GM23338 (cell line): ENCODE results near the gene TMEM123. TPM values are rescaled to one million over a fixed set of nuclear protein-coding genes. Genes with fewer than 3 reads are reported as not detected.

ENCODE experiments used
- ATAC-seq: fragments of 200-7000 bp; cut with Tn5 transposase; 3 replicates; pipeline ENCODE4 v1.9.1; 2020
- DNase-seq: peaks from one replicate; pipeline ENCODE4 v3.0.0-alpha.2; 2015; ENCODE audit warnings: low spot score
- H2AFZ ChIP-seq: fragments of 200-600 bp; sonication (generic); 2 replicates; pipeline ENCODE4 v1.8.0; 2016; ENCODE audit warnings: antibody characterized with exemption, mild to moderate bottlenecking, moderate library complexity
- H3F3A ChIP-seq: fragments of 200-600 bp; sonication (generic); replicated peaks from 2 replicates; pipeline ENCODE4 v1.8.0; 2017; ENCODE audit warnings: antibody characterized with exemption, mixed run types, low read depth
- H3K27ac ChIP-seq: fragments of 200-600 bp; sonication (generic); 2 replicates; pipeline ENCODE4 v1.6.1; 2016; ENCODE audit warnings: low read depth
- H3K27me3 ChIP-seq: fragments of 200-600 bp; sonication (generic); 2 replicates; pipeline ENCODE4 v1.8.0; 2016; ENCODE audit warnings: mild to moderate bottlenecking, mixed run types, moderate library complexity; ENCODE audit not compliant: insufficient read depth
- H3K36me3 ChIP-seq: fragments of 200-600 bp; sonication (generic); 2 replicates; pipeline ENCODE4 v1.8.0; 2016; ENCODE audit warnings: mild to moderate bottlenecking; ENCODE audit not compliant: insufficient read depth
- H3K4me1 ChIP-seq: fragments of 200-600 bp; sonication (generic); 2 replicates; pipeline ENCODE4 v1.8.0; 2016; ENCODE audit warnings: mild to moderate bottlenecking, moderate library complexity; ENCODE audit not compliant: insufficient read depth
- H3K4me2 ChIP-seq: fragments of 200-600 bp; sonication (generic); 2 replicates; pipeline ENCODE4 v1.7.1; 2017; ENCODE audit warnings: mixed run types
- H3K4me3 ChIP-seq: fragments of 200-600 bp; sonication (generic); 2 replicates; pipeline ENCODE4 v1.6.1; 2016; ENCODE audit warnings: mixed run types
- H3K79me2 ChIP-seq: fragments of 200-600 bp; sonication (generic); replicated peaks from 2 replicates; pipeline ENCODE4 v1.8.0; 2017; ENCODE audit warnings: mild to moderate bottlenecking; ENCODE audit not compliant: insufficient read depth
- H3K9me2 ChIP-seq: fragments of 200-600 bp; sonication (generic); 2 replicates; pipeline ENCODE4 v1.8.0; 2017; ENCODE audit not compliant: insufficient read depth
- H4K20me1 ChIP-seq: fragments of 200-600 bp; sonication (generic); replicated peaks from 2 replicates; pipeline ENCODE4 v1.8.0; 2017; ENCODE audit warnings: mild to moderate bottlenecking; ENCODE audit not compliant: insufficient read depth
- H3K27ac Mint-ChIP-seq: 2 replicates; pipeline ENCODE4 v1.8.0; 2020; ENCODE audit warnings: inconsistent platforms, mild to moderate bottlenecking, moderate library complexity, mixed read lengths
- H3K27me3 Mint-ChIP-seq: 3 replicates; pipeline ENCODE4 v1.8.0; 2022; ENCODE audit warnings: low read depth, mild to moderate bottlenecking, moderate library complexity, mixed read lengths, inconsistent platforms; ENCODE audit not compliant: insufficient read depth, poor library complexity
- H3K36me3 Mint-ChIP-seq: 3 replicates; pipeline ENCODE4 v1.8.0; 2021; ENCODE audit warnings: low read depth, mild to moderate bottlenecking, inconsistent platforms, moderate library complexity, mixed read lengths
- H3K4me1 Mint-ChIP-seq: 3 replicates; pipeline ENCODE4 v1.8.0; 2020; ENCODE audit warnings: mild to moderate bottlenecking, inconsistent platforms, mixed read lengths
- H3K4me3 Mint-ChIP-seq: 3 replicates; pipeline ENCODE4 v1.8.0; 2021; ENCODE audit warnings: moderate library complexity, mild to moderate bottlenecking, inconsistent platforms, mixed read lengths
- H3K9me3 Mint-ChIP-seq: 3 replicates; pipeline ENCODE4 v1.8.0; 2020; ENCODE audit warnings: moderate library complexity, mild to moderate bottlenecking, inconsistent platforms, mixed read lengths
- EZH2 ChIP-seq: fragments of 200-600 bp; sonication (generic); IDR thresholded peaks from one replicate; pipeline ENCODE4 v1.8.0; 2017; ENCODE audit warnings: antibody characterized with exemption, mild to moderate bottlenecking, low read depth; ENCODE audit not compliant: unreplicated experiment
- EZH2phosphoT487 ChIP-seq: fragments of 200-600 bp; sonication (generic); IDR thresholded peaks from one replicate; pipeline ENCODE4 v1.8.1; 2018; ENCODE audit warnings: antibody characterized with exemption; ENCODE audit not compliant: unreplicated experiment
- JUNB ChIP-seq: IDR thresholded peaks from one replicate; pipeline ENCODE4 v1.6.1; 2016; ENCODE audit warnings: antibody characterized with exemption; ENCODE audit not compliant: unreplicated experiment
- NANOG ChIP-seq: IDR thresholded peaks from 2 replicates; pipeline ENCODE4 v1.6.1; 2016; ENCODE audit warnings: antibody characterized with exemption, borderline replicate concordance
- POLR2AphosphoS5 ChIP-seq: IDR thresholded peaks from 2 replicates; pipeline ENCODE4 v1.6.1; 2016; ENCODE audit warnings: antibody characterized with exemption, low read depth
- STAT1 ChIP-seq: IDR thresholded peaks from one replicate; pipeline ENCODE4 v1.6.1; 2016; ENCODE audit warnings: antibody characterized with exemption; ENCODE audit not compliant: unreplicated experiment
- ZNF114 ChIP-seq: fragments of 250-450 bp; sonication (Bioruptor Pico); IDR thresholded peaks from 2 replicates; pipeline ENCODE4 v1.5.0; 2020; ENCODE audit warnings: mild to moderate bottlenecking, moderate library complexity
- polyA plus RNA-seq: library from polyadenylated mRNA; unstranded; fragments of >200 nt; fragmentation: Nextera tagmentation; extraction: Ambion mirVana; gene quantifications from 2 replicates; pipeline ENCODE4 v1.2.1, GENCODE V29; 2016
- total RNA-seq: library from RNA; depleted of rRNA; stranded (reverse); fragments of >200 nt; shearing (Covaris generic); gene quantifications from 2 replicates; pipeline ENCODE4 v1.2.3, GENCODE V29; 2014
- TF ChIP-seq, protein P1 (sequence below): fragments of 250-450 bp; sonication (Bioruptor Pico); IDR thresholded peaks from 2 replicates; pipeline ENCODE4 v1.5.0; 2020; ENCODE audit warnings: mild to moderate bottlenecking, moderate library complexity
- TF ChIP-seq, protein P2 (sequence below): IDR thresholded peaks from 2 replicates; pipeline ENCODE4 v1.6.1; 2016; ENCODE audit warnings: antibody characterized with exemption

The TMEM123 gene
- total and polyA plus RNA-seq, 2 experiments from 2014 or later, result 44.1 to 61.0 TPM

GRCh38 chr11:102393272-102393730 is 59.3 kb downstream of the TMEM123 start:
- H3K36me3 Mint-ChIP-seq, result no peaks in the 10 kb centered on the region; the same call in 2 of the 3 replicates
- ATAC-seq, result no peak
- peaks cover 9% of the 10 kb centered on the region for H3K27me3 Mint-ChIP-seq

More at GRCh38 chr11:102393272-102393730, 59.3 kb downstream of the TMEM123 start:
- no peaks in the 10 kb centered on the region for H3K9me2 ChIP-seq
- Mint-ChIP-seq H3K4me1 (no peaks in the 10 kb centered on the region; the same call in 2 of the 3 replicates), H3K4me3 (no peak overlapping the region), H3K9me3 (no peaks in the 10 kb centered on the region), H3K27ac (no peak overlapping the region; the same call in 1 of the 2 replicates)
- no peak overlapping the region for H3K4me2 ChIP-seq
- H3F3A ChIP-seq, result no peaks in the 10 kb centered on the region
- H3K4me1 ChIP-seq, result no peaks in the 10 kb centered on the region
- no peaks in the 10 kb centered on the region for H3K27me3 ChIP-seq
- H3K27ac ChIP-seq, result no peak overlapping the region
- H3K79me2 ChIP-seq, result no peaks in the 10 kb centered on the region
- no peaks in the 10 kb centered on the region; the same call in 1 of the 2 replicates for H4K20me1 ChIP-seq
- no peak for TF ChIP-seq NANOG
- TF ChIP-seq, protein P1, sequence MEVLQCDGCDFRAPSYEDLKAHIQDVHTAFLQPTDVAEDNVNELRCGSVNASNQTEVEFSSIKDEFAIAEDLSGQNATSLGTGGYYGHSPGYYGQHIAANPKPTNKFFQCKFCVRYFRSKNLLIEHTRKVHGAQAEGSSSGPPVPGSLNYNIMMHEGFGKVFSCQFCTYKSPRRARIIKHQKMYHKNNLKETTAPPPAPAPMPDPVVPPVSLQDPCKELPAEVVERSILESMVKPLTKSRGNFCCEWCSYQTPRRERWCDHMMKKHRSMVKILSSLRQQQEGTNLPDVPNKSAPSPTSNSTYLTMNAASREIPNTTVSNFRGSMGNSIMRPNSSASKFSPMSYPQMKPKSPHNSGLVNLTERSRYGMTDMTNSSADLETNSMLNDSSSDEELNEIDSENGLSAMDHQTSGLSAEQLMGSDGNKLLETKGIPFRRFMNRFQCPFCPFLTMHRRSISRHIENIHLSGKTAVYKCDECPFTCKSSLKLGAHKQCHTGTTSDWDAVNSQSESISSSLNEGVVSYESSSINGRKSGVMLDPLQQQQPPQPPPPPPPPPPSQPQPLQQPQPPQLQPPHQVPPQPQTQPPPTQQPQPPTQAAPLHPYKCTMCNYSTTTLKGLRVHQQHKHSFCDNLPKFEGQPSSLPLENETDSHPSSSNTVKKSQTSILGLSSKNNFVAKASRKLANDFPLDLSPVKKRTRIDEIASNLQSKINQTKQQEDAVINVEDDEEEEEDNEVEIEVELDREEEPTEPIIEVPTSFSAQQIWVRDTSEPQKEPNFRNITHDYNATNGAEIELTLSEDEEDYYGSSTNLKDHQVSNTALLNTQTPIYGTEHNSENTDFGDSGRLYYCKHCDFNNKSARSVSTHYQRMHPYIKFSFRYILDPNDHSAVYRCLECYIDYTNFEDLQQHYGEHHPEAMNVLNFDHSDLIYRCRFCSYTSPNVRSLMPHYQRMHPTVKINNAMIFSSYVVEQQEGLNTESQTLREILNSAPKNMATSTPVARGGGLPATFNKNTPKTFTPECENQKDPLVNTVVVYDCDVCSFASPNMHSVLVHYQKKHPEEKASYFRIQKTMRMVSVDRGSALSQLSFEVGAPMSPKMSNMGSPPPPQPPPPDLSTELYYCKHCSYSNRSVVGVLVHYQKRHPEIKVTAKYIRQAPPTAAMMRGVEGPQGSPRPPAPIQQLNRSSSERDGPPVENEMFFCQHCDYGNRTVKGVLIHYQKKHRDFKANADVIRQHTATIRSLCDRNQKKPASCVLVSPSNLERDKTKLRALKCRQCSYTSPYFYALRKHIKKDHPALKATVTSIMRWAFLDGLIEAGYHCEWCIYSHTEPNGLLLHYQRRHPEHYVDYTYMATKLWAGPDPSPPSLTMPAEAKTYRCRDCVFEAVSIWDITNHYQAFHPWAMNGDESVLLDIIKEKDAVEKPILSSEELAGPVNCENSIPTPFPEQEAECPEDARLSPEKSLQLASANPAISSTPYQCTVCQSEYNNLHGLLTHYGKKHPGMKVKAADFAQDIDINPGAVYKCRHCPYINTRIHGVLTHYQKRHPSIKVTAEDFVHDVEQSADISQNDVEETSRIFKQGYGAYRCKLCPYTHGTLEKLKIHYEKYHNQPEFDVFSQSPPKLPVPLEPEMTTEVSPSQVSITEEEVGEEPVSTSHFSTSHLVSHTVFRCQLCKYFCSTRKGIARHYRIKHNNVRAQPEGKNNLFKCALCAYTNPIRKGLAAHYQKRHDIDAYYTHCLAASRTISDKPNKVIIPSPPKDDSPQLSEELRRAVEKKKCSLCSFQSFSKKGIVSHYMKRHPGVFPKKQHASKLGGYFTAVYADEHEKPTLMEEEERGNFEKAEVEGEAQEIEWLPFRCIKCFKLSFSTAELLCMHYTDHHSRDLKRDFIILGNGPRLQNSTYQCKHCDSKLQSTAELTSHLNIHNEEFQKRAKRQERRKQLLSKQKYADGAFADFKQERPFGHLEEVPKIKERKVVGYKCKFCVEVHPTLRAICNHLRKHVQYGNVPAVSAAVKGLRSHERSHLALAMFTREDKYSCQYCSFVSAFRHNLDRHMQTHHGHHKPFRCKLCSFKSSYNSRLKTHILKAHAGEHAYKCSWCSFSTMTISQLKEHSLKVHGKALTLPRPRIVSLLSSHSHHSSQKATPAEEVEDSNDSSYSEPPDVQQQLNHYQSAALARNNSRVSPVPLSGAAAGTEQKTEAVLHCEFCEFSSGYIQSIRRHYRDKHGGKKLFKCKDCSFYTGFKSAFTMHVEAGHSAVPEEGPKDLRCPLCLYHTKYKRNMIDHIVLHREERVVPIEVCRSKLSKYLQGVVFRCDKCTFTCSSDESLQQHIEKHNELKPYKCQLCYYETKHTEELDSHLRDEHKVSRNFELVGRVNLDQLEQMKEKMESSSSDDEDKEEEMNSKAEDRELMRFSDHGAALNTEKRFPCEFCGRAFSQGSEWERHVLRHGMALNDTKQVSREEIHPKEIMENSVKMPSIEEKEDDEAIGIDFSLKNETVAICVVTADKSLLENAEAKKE (CRISPR knock-in tag), result no peak
- TF ChIP-seq ZNF114 (CRISPR knock-in tag), result no peak
- TF ChIP-seq, protein P2, sequence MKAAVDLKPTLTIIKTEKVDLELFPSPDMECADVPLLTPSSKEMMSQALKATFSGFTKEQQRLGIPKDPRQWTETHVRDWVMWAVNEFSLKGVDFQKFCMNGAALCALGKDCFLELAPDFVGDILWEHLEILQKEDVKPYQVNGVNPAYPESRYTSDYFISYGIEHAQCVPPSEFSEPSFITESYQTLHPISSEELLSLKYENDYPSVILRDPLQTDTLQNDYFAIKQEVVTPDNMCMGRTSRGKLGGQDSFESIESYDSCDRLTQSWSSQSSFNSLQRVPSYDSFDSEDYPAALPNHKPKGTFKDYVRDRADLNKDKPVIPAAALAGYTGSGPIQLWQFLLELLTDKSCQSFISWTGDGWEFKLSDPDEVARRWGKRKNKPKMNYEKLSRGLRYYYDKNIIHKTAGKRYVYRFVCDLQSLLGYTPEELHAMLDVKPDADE, result no peak
- TF ChIP-seq STAT1, result no peak
- TF ChIP-seq EZH2, result no peak
- TF ChIP-seq POLR2AphosphoS5, result no peak
- TF ChIP-seq EZH2phosphoT487, result no peak
- TF ChIP-seq JUNB, result no peak
- no peak for DNase-seq
- H3K4me3 ChIP-seq, result no peak overlapping the region
- no peaks in the 10 kb centered on the region for H3K36me3 ChIP-seq
- no peak overlapping the region for H2AFZ ChIP-seq
